Neuronal stem cell (in vitro differentiated cells): Measurements from ENCODE around the gene TNS3.

ENCODE experiments used
- DNase-seq: peaks from one replicate; pipeline ENCODE4 v3.0.0-alpha.2; 2013; ENCODE audit warnings: low spot score
- H2AFZ ChIP-seq: one replicate; pipeline ENCODE4 v1.6.1; 2013; ENCODE audit warnings: mild to moderate bottlenecking, low read length, inconsistent platforms
- H2AK5ac ChIP-seq: 2 replicates; pipeline ENCODE4 v1.6.1; 2013; ENCODE audit warnings: low read depth, mild to moderate bottlenecking, inconsistent platforms, low read length, moderate library complexity, mixed read lengths
- H2BK120ac ChIP-seq: 2 replicates; pipeline ENCODE4 v1.6.1; 2013; ENCODE audit warnings: low read depth, mild to moderate bottlenecking, inconsistent platforms, low read length, moderate library complexity, mixed read lengths
- H2BK12ac ChIP-seq: one replicate; pipeline ENCODE4 v1.6.1; 2013; ENCODE audit warnings: low read length, inconsistent platforms
- H2BK15ac ChIP-seq: 2 replicates; pipeline ENCODE4 v1.6.1; 2013; ENCODE audit warnings: mild to moderate bottlenecking, low read length, inconsistent platforms, mixed read lengths
- H2BK5ac ChIP-seq: one replicate; pipeline ENCODE4 v1.6.1; 2013; ENCODE audit warnings: inconsistent platforms, mild to moderate bottlenecking, low read length, moderate library complexity
- H3K14ac ChIP-seq: one replicate; pipeline ENCODE4 v1.6.1; 2013; ENCODE audit warnings: low read length, inconsistent platforms
- H3K18ac ChIP-seq: 2 replicates; pipeline ENCODE4 v1.6.1; 2013; ENCODE audit warnings: low read length, inconsistent platforms
- H3K23ac ChIP-seq: 2 replicates; pipeline ENCODE4 v1.6.1; 2013; ENCODE audit warnings: low read depth, mild to moderate bottlenecking, mixed read lengths, low read length, inconsistent platforms; ENCODE audit not compliant: poor library complexity
- H3K27ac ChIP-seq: replicated peaks from 3 replicates; pipeline ENCODE4 v1.5.1; 2013; ENCODE audit warnings: low read length, inconsistent platforms
- H3K27me3 ChIP-seq, 3 experiments: 2 replicates each; pipeline ENCODE4 v1.6.1; 2013; ENCODE audit warnings: low read length in 3 of 3, mild to moderate bottlenecking in 2 of 3, inconsistent platforms in 1 of 3, low read depth in 1 of 3, mixed read lengths in 1 of 3, moderate library complexity in 1 of 3; ENCODE audit not compliant: control insufficient read depth in 3 of 3, insufficient read depth in 3 of 3
- H3K36me3 ChIP-seq, 2 donors: replicated peaks in 1 of 2; 2 replicates each; pipeline ENCODE4 v1.6.1; 2013; ENCODE audit warnings: low read length in 2 of 2; ENCODE audit not compliant: control insufficient read depth in 2 of 2, insufficient read depth in 2 of 2
- H3K4ac ChIP-seq: 2 replicates; pipeline ENCODE4 v1.6.1; 2013; ENCODE audit warnings: inconsistent platforms, mild to moderate bottlenecking, low read length, moderate library complexity
- H3K4me1 ChIP-seq, 2 donors: 1 replicate in 1 of 2; 2 replicates in 1 of 2; pipeline ENCODE4 v1.6.1; 2013; ENCODE audit warnings: low read length in 2 of 2, low read depth in 1 of 2; ENCODE audit not compliant: control insufficient read depth in 2 of 2, insufficient read depth in 1 of 2
- H3K4me2 ChIP-seq: one replicate; pipeline ENCODE4 v1.6.1; 2013; ENCODE audit warnings: mild to moderate bottlenecking, low read length, inconsistent platforms; ENCODE audit not compliant: insufficient read depth, poor library complexity, severe bottlenecking
- H3K4me3 ChIP-seq, 2 donors: 2 replicates each; pipeline ENCODE4 v1.5.1; 2013; ENCODE audit warnings: low read length in 2 of 2, mild to moderate bottlenecking in 2 of 2, inconsistent platforms in 1 of 2, moderate library complexity in 1 of 2
- H3K79me1 ChIP-seq: one replicate; pipeline ENCODE4 v1.6.1; 2013; ENCODE audit warnings: low read depth, mild to moderate bottlenecking, inconsistent platforms, low read length, moderate library complexity
- H3K9ac ChIP-seq: one replicate; pipeline ENCODE4 v1.6.1; 2013; ENCODE audit warnings: mild to moderate bottlenecking, low read depth, low read length, inconsistent platforms; ENCODE audit not compliant: poor library complexity
- H3K9me3 ChIP-seq, 2 donors: replicated peaks in 1 of 2; 2 replicates each; pipeline versions ENCODE3 to v1.6.1; 2013; ENCODE audit warnings: low read length in 2 of 2, mild to moderate bottlenecking in 2 of 2, inconsistent platforms in 1 of 2, low read depth in 1 of 2, mixed read lengths in 1 of 2, moderate library complexity in 1 of 2; ENCODE audit not compliant: control insufficient read depth in 2 of 2, insufficient read depth in 1 of 2
- H4K8ac ChIP-seq: one replicate; pipeline ENCODE4 v1.6.1; 2013; ENCODE audit warnings: low read depth, mild to moderate bottlenecking, inconsistent platforms, low read length, moderate library complexity
- H4K91ac ChIP-seq: one replicate; pipeline ENCODE4 v1.6.1; 2013; ENCODE audit warnings: low read length, low read depth, mild to moderate bottlenecking, inconsistent platforms; ENCODE audit not compliant: poor library complexity
- WGBS, 2 donors: extraction: QIAGEN DNeasy Blood & Tissue Kit; methylation state at CpG; one replicate each; pipeline ENCODE4 v1.1.7; 2013; ENCODE audit warnings: missing lambda C conversion rate in 2 of 2, mixed read lengths in 1 of 2; ENCODE audit not compliant: insufficient read length in 2 of 2, insufficient replicate concordance in 1 of 2; ENCODE audit errors: extremely low coverage in 2 of 2; 5-methylcytosine and 5-hydroxymethylcytosine counted together

TNS3 gene

DNA sequence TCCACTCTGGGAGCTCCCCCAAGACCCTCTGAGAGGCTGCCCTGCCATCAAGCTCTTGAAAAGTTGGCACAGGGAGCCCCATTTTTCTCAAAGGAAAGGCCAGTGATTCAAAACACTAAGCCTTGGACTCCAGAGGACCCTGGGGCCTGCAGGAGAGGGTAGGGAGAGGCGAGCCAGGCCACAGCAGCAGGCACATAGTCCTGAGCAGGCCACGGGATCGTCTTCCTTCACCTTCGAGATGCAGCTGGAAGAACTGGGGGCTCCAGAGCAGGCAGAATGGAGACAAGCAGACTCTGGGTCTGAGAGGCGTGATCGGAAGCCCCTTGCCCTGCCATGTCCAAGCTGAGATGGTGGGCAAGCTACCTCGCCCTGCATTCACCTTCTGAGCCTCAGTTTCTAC is 13.9 kb downstream of the TNS3 start:
- Histone ChIP-seq H4K8ac (no peak overlapping the region), H3K27ac (no peak overlapping the region), H2BK120ac (no peak overlapping the region), H2BK5ac (peak overlapping the region; percentile 12), H3K9ac (no peak overlapping the region), H2AFZ (no peak overlapping the region), H3K23ac (no peak overlapping the region), H3K4ac (no peak overlapping the region), H3K14ac (no peak overlapping the region), H3K4me1 (peaks cover 0 to 5% of the 10 kb centered on the region in 2 donors), H3K4me3 (no peak overlapping the region), H2BK12ac (no peak overlapping the region), H3K79me1 (peaks cover 7% of the 10 kb centered on the region), H2BK15ac (peak overlapping the region; percentile 32), H3K36me3 (peaks cover 0 to 3% of the 10 kb centered on the region in 2 donors), H3K27me3 (no peaks in the 10 kb centered on the region), H4K91ac (no peak overlapping the region), H2AK5ac (peak overlapping the region; percentile 71), H3K18ac (peak overlapping the region; percentile 45), H3K9me3 (no peaks in the 10 kb centered on the region), H3K4me2 (no peak overlapping the region)
- no peak for DNase-seq
- WGBS, 2 donors, result no CpG with 5 or more reads among the region's 7 CpGs

GRCh38 chr7:47565640-47566250 is 16.2 kb downstream of the TNS3 start:
- no peak overlapping the region for H3K14ac ChIP-seq
- H4K91ac ChIP-seq, result no peak overlapping the region
- no peak overlapping the region for H3K4ac ChIP-seq
- no peak overlapping the region for H3K23ac ChIP-seq
- no peaks in the 10 kb centered on the region for H3K27me3 ChIP-seq
- no peak overlapping the region for H2AFZ ChIP-seq
- no peak overlapping the region for H2BK120ac ChIP-seq
- H3K79me1 ChIP-seq, result peaks cover 2% of the 10 kb centered on the region
- H3K9me3 ChIP-seq, result no peaks in the 10 kb centered on the region
- no peak for DNase-seq
- H3K4me3 ChIP-seq, result no peak overlapping the region
- H3K36me3 ChIP-seq, result peaks cover 0 to 3% of the 10 kb centered on the region in 2 donors
- H3K18ac ChIP-seq, result no peak overlapping the region
- WGBS, 2 donors, result no CpG with 5 or more reads among the region's 11 CpGs
- no peak overlapping the region for H3K27ac ChIP-seq
- H3K4me2 ChIP-seq, result no peak overlapping the region
- H2BK12ac ChIP-seq, result no peak overlapping the region
- H3K4me1 ChIP-seq, result peaks cover 0 to 3% of the 10 kb centered on the region in 2 donors
- H4K8ac ChIP-seq, result no peak overlapping the region
- H2BK5ac ChIP-seq, result no peak overlapping the region
- H3K9ac ChIP-seq, result no peak overlapping the region
- H2AK5ac ChIP-seq, result no peak overlapping the region
- H2BK15ac ChIP-seq, result no peak overlapping the region

DNA sequence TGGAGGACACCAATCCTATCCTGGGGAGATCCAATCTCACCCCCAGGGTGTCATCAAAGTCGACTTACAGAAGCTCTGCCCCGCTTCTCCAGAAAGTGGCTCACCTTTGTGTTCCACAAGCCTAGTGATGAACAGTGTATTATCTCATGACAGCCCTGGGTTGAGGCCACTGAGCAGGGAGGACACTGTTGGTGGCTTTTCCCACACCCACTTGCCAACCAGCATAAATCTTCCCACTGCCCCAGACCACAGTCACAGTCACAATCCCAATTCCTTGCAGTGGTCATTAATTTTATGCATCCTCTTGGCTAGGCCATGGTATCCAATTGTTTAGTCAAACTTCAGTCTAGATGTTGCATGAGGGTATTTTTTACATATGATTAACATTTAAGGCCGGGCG is 18.4 kb downstream of the TNS3 start:
- H3K4ac ChIP-seq, result no peak overlapping the region
- H3K79me1 ChIP-seq, result peaks cover 4% of the 10 kb centered on the region
- no peak overlapping the region for H2AFZ ChIP-seq
- H2BK120ac ChIP-seq, result no peak overlapping the region
- no peak overlapping the region for H3K23ac ChIP-seq
- no CpG with 5 or more reads among the region's 4 CpGs for WGBS, 2 donors
- no peak overlapping the region for H3K4me3 ChIP-seq
- H3K9me3 ChIP-seq, result peaks cover 0 to 3% of the 10 kb centered on the region in 2 donors
- no peak overlapping the region for H3K4me2 ChIP-seq
- no peak overlapping the region for H2BK15ac ChIP-seq
- H3K27ac ChIP-seq, result no peak overlapping the region
- H2BK5ac ChIP-seq, result no peak overlapping the region
- no peak overlapping the region for H3K14ac ChIP-seq
- H3K4me1 ChIP-seq, result peaks cover 0 to 4% of the 10 kb centered on the region in 2 donors
- H2BK12ac ChIP-seq, result no peak overlapping the region
- no peak overlapping the region for H4K91ac ChIP-seq
- H3K36me3 ChIP-seq, result peaks cover 0 to 5% of the 10 kb centered on the region in 2 donors
- H3K9ac ChIP-seq, result no peak overlapping the region
- H3K18ac ChIP-seq, result peak overlapping the region; percentile 31
- no peak for DNase-seq
- H3K27me3 ChIP-seq, result no peaks in the 10 kb centered on the region
- no peak overlapping the region for H2AK5ac ChIP-seq
- no peak overlapping the region for H4K8ac ChIP-seq

- no peak overlapping the region for H2BK15ac ChIP-seq
These were observed 20.0 kb downstream of the TNS3 start for GRCh38 chr7:47561715-47562446.

More at GRCh38 chr7:47561715-47562446, 20.0 kb downstream of the TNS3 start:
- Histone ChIP-seq H3K4me2 (no peak overlapping the region), H3K14ac (no peak overlapping the region), H3K79me1 (peaks cover 6% of the 10 kb centered on the region), H2AFZ (no peak overlapping the region), H3K18ac (no peak overlapping the region), H2BK5ac (no peak overlapping the region), H3K9me3 (peaks cover 0 to 3% of the 10 kb centered on the region in 2 donors), H4K8ac (no peak overlapping the region), H2BK12ac (no peak overlapping the region), H3K23ac (no peak overlapping the region), H3K4me3 (no peak overlapping the region), H2BK120ac (no peak overlapping the region), H3K27ac (no peak overlapping the region), H2AK5ac (no peak overlapping the region), H3K4me1 (peaks cover 0 to 14% of the 10 kb centered on the region in 2 donors), H4K91ac (no peak overlapping the region), H3K36me3 (peaks cover 0 to 5% of the 10 kb centered on the region in 2 donors), H3K27me3 (no peaks in the 10 kb centered on the region), H3K4ac (no peak overlapping the region), H3K9ac (no peak overlapping the region)
- DNase-seq, result no peak
- WGBS, 2 donors, result no CpG with 5 or more reads among the region's 3 CpGs
